Activated CD4-positive, alpha-beta memory T cell treated with anti-CD3 and anti-CD28 coated beads, Interleukin-2, amount 10 ng/mL, durations not matched to agents 7 days and 5 days (primary cell): ENCODE results near the gene KDF1. TPM values are rescaled to one million over a fixed set of nuclear protein-coding genes. Genes with fewer than 3 reads are reported as not detected.
"Not testable (repeated sequence)": the region's sequence is repeated elsewhere in the genome, so short reads cannot be mapped to it uniquely, and the experiment has no call there.

Experiments
- CTCF ChIA-PET: fragments of 350-600 bp; sonication (Branson Sonifier 250); formaldehyde crosslinking; loops from one replicate; lab custom pipeline; 2021; ENCODE audit warnings: antibody characterized with exemption, inconsistent platforms; lab: Charles Lee
- POLR2A ChIA-PET: fragments of 350-600 bp; sonication (Branson Sonifier 250); formaldehyde crosslinking; loops from one replicate; lab custom pipeline; 2021; ENCODE audit warnings: antibody characterized with exemption; lab: Charles Lee
- DNase-seq: peaks from one replicate; pipeline ENCODE4 v3.0.0-alpha.2; 2020
- H3K27ac Mint-ChIP-seq: one replicate; pipeline ENCODE4 v1.8.0; 2021; ENCODE audit warnings: mild to moderate bottlenecking, mixed read lengths
- H3K27me3 Mint-ChIP-seq: one replicate; pipeline ENCODE4 v1.8.0; 2021; ENCODE audit warnings: mixed read lengths
- H3K36me3 Mint-ChIP-seq: one replicate; pipeline ENCODE4 v1.8.0; 2021; ENCODE audit warnings: low read depth, mixed read lengths
- H3K4me1 Mint-ChIP-seq: one replicate; pipeline ENCODE4 v1.8.0; 2021; ENCODE audit warnings: mixed read lengths
- H3K4me3 Mint-ChIP-seq: one replicate; pipeline ENCODE4 v1.8.0; 2021; ENCODE audit warnings: mild to moderate bottlenecking, mixed read lengths
- H3K9me3 Mint-ChIP-seq: one replicate; pipeline ENCODE4 v1.8.0; 2021; ENCODE audit warnings: mixed read lengths
- total RNA-seq, 2 experiments: library from RNA; stranded (reverse); gene quantifications; one replicate each; pipeline ENCODE4 v1.2.3, GENCODE V29; 2021

Gene KDF1
- total RNA-seq, 2 experiments from 2014 or later: 0.13 TPM; not detected in 1

DNA sequence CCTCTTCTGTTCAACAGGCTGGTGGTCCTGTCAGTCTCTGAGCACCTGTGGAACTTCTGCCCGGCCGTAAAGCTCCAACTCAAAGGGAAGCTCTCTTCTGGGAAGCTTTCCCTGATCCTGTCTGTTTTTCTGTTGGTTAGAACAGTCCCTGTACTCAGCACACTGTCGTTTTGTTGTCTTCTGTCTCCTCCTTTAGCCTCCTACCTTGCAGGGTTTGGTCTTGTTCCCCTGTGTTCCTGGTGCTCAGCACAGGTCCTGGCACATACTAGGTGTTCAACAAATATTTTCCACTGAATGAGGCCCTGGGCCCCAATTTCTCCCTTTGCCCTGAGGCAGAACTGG is 328 bp upstream of the KDF1 start:
- H3K27ac Mint-ChIP-seq: no peak overlapping the region
- H3K36me3 Mint-ChIP-seq: no peaks in the 10 kb centered on the region
- H3K4me3 Mint-ChIP-seq: peak overlapping the region; percentile 55
- peaks cover 4% of the 10 kb centered on the region for H3K9me3 Mint-ChIP-seq
- H3K27me3 Mint-ChIP-seq: peaks cover 50% of the 10 kb centered on the region
- DNase-seq: no peak
- CTCF ChIA-PET: interaction anchor here (0.6 kb wide), 1 partner anchor 92 kb away, joined by 3 read pairs; no protein-coding TSS in a partner anchor
- peaks cover 8% of the 10 kb centered on the region for H3K4me1 Mint-ChIP-seq
- POLR2A ChIA-PET: interaction anchor here (1.0 kb wide), 1 partner anchor 13 kb away, joined by 3 read pairs; no protein-coding TSS in a partner anchor

DNA sequence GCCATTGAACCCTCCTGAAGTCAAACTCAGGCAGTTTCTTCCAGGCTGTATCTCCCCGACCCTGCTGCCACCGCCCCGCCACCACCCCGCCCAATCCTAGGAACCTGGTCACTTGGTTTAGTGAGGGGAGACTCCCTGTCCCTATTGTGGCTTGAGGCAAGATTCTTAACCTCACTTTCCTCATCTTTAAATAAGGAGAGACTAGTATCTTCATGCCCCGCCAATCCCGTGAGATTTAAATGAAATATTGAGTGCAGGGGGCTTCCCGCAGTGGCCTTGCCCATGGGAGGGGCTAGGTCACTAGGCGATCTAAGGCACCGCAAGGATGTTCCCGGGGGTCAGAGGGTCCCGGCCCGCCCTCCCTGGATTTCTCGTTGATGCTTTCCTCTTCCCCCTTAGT is 998 bp downstream of the KDF1 start:
- Mint-ChIP-seq H3K9me3 (peaks cover 4% of the 10 kb centered on the region), H3K4me1 (peaks cover 8% of the 10 kb centered on the region), H3K36me3 (no peaks in the 10 kb centered on the region), H3K4me3 (peak overlapping the region; percentile 4), H3K27ac (no peak overlapping the region), H3K27me3 (peaks cover 46% of the 10 kb centered on the region)
- DNase-seq: no peak
- ChIA-PET CTCF (no interaction called here), POLR2A (interaction anchor here (1.4 kb wide), 1 partner anchor 14 kb away, joined by 3 read pairs; no protein-coding TSS in a partner anchor)

DNA sequence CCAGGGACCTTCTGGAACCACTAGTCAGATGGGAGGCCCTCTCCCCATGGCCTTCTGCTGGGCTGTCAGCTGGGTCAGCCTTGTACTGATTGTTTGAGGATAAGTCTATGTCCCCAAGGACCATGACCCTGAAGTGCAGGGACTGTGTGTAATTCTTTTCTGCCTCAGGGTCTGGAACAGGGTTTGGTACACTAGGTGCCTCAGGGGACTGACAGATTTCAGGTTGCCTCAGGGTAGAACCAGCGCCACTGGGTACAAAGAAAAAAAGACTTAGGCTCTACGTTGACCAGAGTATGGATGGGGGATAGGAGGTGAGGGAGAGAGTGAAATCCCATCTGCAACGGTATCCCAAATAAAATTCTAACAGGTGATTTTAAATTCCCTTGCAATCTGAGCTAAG is 3.0 kb downstream of the KDF1 start:
- no peak overlapping the region for H3K4me3 Mint-ChIP-seq
- peaks cover 8% of the 10 kb centered on the region for H3K4me1 Mint-ChIP-seq
- no peaks in the 10 kb centered on the region for H3K36me3 Mint-ChIP-seq
- peaks cover 4% of the 10 kb centered on the region for H3K9me3 Mint-ChIP-seq
- peaks cover 40% of the 10 kb centered on the region for H3K27me3 Mint-ChIP-seq
- no peak overlapping the region for H3K27ac Mint-ChIP-seq
- no peak for DNase-seq
- ChIA-PET CTCF (no interaction called here), POLR2A (no interaction called here)

DNA sequence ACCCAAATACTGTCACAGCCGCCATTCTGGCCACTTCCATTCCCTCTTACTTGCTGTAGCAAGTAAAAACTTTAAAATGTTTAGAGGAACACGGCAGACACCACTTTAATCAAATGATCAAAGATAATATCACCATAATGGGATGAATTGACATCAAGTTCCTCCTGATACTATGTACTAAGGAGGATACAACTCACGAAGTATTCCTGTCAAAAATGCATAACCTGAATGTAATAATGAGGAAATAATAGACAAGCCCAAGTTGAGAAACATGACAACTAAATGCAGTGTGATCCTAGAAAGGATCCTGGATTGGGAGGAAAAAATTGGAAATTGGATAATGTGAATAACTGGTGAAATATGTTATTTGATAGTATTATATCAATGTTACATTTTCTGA is 3.9 kb downstream of the KDF1 start:
- H3K4me1 Mint-ChIP-seq: peaks cover 8% of the 10 kb centered on the region
- H3K36me3 Mint-ChIP-seq: no peaks in the 10 kb centered on the region
- no peak for DNase-seq
- no peak overlapping the region for H3K27ac Mint-ChIP-seq
- ChIA-PET POLR2A (no interaction called here), CTCF (no interaction called here)
- H3K4me3 Mint-ChIP-seq: no peak overlapping the region
- H3K9me3 Mint-ChIP-seq: peaks cover 4% of the 10 kb centered on the region
- peaks cover 30% of the 10 kb centered on the region for H3K27me3 Mint-ChIP-seq

DNA sequence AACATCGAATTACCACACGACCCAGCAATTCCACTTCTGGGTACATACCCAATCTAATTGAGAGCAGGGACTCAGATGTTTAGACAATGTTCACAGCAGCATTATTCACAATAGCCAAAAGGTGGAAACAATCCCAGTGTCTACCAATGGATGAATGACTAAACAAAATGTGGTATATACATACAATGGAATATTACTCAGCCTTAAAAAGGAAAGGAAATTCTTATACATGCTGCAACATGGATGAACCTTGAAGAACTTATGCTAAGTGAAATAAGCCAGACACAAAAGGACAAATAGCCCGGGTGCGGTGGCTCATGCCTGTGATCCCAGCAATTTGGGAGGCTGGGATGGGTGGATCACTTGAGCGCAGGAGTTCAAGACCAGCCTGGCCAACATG is 6.9 kb downstream of the KDF1 start:
- DNase-seq: no peak
- H3K36me3 Mint-ChIP-seq: no peaks in the 10 kb centered on the region
- no peak overlapping the region for H3K4me3 Mint-ChIP-seq
- CTCF ChIA-PET: no interaction called here
- POLR2A ChIA-PET: no interaction called here
- H3K27me3 Mint-ChIP-seq: peaks cover 7% of the 10 kb centered on the region
- no peak overlapping the region for H3K27ac Mint-ChIP-seq
- no peaks in the 10 kb centered on the region for H3K4me1 Mint-ChIP-seq
- H3K9me3 Mint-ChIP-seq: peaks cover 4% of the 10 kb centered on the region

DNA sequence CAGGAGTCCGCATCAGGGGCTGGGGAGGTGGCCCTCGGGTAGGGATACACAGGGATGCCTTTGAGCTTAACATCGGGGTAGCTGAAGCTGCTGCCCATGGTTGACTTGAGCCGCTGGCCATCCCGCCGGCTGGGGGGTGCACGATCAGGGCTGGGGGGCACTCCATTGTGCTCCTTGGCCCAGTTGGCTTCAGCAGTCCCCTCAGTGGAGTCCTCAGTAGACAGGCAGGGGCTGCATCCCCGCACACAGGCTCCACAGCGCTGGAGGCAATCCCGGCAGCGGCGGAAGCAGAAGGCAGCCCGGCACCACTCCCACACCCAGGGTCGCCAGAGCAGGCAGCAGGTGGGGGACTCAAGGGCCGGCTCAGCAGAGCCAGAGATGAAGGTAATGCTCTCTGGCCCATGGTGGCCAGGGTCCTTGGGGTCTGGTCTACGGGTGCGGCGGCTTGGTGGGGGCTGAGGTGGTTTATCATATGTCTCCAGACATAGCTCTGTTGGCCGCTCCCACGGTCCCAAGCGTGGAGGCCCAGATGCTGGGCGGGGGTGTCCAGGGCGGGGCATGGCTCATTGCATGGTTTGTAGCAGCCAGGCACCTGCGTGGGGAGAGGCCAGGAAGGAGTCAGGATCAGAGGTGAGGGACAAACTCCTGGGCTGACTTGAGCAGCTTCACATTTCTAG is 8.3 kb downstream of the KDF1 start:
- no peaks in the 10 kb centered on the region for H3K36me3 Mint-ChIP-seq
- no peak overlapping the region for H3K27ac Mint-ChIP-seq
- H3K9me3 Mint-ChIP-seq: peaks cover 4% of the 10 kb centered on the region
- CTCF ChIA-PET: no interaction called here
- H3K4me1 Mint-ChIP-seq: no peaks in the 10 kb centered on the region
- peaks cover 3% of the 10 kb centered on the region for H3K27me3 Mint-ChIP-seq
- POLR2A ChIA-PET: no interaction called here
- H3K4me3 Mint-ChIP-seq: no peak overlapping the region
- no peak for DNase-seq

DNA sequence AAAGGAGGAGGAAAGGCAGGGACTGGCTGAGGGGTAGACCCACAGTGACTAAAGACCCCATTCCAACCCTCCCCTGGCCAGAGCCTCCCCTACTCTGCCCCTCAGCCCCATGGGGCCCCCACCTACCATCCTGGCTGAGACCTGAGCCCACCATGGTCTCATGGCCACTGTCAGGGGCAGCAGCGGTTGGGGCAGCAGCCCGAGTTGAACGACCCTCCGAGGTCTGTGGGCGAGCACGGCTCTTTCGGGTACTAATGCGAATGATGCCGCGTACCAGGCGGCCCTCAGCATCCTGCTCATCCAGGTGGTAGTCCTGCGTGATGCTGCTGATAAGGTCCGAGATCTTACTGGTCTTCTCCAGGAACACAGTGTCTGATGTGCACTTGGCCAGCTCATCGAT is 9.1 kb downstream of the KDF1 start:
- Mint-ChIP-seq H3K27me3 (peaks cover 3% of the 10 kb centered on the region), H3K36me3 (peaks cover 3% of the 10 kb centered on the region), H3K4me1 (no peaks in the 10 kb centered on the region), H3K9me3 (peaks cover 2% of the 10 kb centered on the region), H3K4me3 (no peak overlapping the region), H3K27ac (no peak overlapping the region)
- ChIA-PET CTCF (no interaction called here), POLR2A (no interaction called here)
- DNase-seq: no peak

DNA sequence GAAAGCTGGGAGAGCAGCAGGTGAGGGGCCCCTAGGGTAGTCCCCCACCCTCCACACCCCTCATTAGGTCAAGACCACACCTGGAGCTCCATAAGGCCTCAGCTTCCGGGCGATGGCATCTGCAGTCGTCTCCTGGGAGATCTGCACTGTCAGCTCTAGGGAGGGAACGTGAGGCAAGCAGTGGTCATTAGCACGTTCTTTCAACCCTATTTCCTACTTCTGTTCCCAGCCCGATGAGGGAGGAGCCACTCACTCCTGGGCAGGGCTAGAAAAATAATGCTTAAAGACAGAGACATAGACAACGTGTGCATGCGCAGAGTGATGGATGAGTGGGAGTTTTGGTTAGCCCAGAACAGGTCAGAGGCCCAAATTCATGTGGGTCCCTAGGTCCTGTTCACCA is 9.7 kb downstream of the KDF1 start:
- no peaks in the 10 kb centered on the region for H3K27me3 Mint-ChIP-seq
- H3K27ac Mint-ChIP-seq: no peak overlapping the region
- H3K9me3 Mint-ChIP-seq: no peaks in the 10 kb centered on the region
- no peak for DNase-seq
- H3K4me3 Mint-ChIP-seq: no peak overlapping the region
- no peaks in the 10 kb centered on the region for H3K4me1 Mint-ChIP-seq
- ChIA-PET CTCF (no interaction called here), POLR2A (no interaction called here)
- H3K36me3 Mint-ChIP-seq: peaks cover 9% of the 10 kb centered on the region

DNA sequence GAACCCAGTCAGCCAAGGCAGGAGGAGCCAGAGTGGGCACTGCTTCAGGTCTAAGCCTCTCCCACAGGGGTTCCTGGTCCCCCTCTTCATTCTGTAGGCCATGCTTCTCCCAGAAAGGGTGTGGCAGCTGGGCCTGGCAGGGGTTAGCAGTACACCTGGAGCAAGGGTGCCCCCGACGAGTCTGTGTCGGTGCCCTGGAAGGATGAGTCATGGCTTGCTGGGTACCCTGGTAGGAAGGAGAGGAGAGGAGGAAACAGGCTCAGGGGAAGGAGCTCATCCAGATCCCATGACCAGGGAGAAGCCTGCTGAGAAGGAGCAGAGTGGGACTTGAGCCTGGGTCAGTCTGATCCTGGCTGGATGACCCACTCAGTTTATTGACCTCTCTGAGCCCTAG is 10.3 kb downstream of the KDF1 start:
- no peaks in the 10 kb centered on the region for H3K4me1 Mint-ChIP-seq
- no peaks in the 10 kb centered on the region for H3K9me3 Mint-ChIP-seq
- peaks cover 16% of the 10 kb centered on the region for H3K36me3 Mint-ChIP-seq
- H3K27me3 Mint-ChIP-seq: no peaks in the 10 kb centered on the region
- H3K27ac Mint-ChIP-seq: no peak overlapping the region
- no peak overlapping the region for H3K4me3 Mint-ChIP-seq
- ChIA-PET CTCF (no interaction called here), POLR2A (no interaction called here)
- no peak for DNase-seq

DNA sequence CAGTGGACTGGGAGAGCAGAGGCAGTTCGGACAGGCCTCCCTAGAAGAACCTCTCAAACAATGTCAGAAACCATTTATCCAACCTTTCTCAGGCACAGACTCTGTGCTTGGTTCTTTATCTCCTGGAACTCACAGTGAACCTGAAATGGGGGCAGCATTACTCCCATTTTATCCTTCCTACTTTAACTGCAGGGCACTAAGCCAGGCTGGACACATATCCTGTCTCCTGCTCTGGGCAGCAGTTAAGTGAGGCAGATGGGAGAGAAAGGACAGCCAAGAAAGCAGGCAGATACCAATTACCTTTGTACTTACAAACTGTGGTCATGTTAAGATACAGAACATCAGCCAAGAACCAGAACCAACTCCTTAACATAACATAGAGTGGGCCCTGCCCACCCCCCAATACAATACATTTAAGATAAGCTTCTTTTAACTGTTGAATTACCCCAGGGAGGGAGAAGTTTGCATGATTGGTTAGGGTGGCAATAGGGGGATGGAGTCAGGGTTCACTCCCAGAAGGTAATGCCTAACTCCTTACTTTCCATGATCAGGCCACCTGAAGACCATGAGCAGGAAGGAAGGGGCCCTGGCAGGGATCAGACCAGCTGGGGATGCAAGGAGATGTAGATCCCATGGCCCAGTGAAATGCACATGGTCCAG is 10.9 kb downstream of the KDF1 start:
- DNase-seq: no peak
- Mint-ChIP-seq H3K27me3 (no peaks in the 10 kb centered on the region), H3K27ac (no peak overlapping the region), H3K4me1 (no peaks in the 10 kb centered on the region), H3K36me3 (peaks cover 17% of the 10 kb centered on the region), H3K9me3 (no peaks in the 10 kb centered on the region), H3K4me3 (no peak overlapping the region)
- CTCF ChIA-PET: no interaction called here
- POLR2A ChIA-PET: no interaction called here

DNA sequence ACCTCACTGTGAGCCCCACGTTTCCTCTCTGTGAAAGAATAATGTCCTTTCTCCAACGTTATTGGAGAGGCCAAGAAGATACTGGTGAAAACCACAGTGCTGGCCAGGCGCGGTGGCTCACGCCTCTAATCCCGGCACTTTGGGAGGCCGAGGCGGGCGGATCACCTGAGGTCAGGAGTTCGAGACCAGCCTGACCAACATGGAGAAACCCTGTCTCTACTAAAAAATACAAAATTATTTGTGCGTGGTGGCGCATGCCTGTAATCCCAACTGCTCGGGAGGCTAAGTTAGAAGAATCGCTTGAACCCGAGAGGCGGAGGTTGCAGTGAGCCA is 11.6 kb downstream of the KDF1 start:
- CTCF ChIA-PET, DNase-seq, H3K4me3 Mint-ChIP-seq, H3K27ac Mint-ChIP-seq, H3K4me1 Mint-ChIP-seq, H3K9me3 Mint-ChIP-seq, H3K27me3 Mint-ChIP-seq, POLR2A ChIA-PET: not testable (repeated sequence)
- peaks cover 18% of the 10 kb centered on the region for H3K36me3 Mint-ChIP-seq

DNA sequence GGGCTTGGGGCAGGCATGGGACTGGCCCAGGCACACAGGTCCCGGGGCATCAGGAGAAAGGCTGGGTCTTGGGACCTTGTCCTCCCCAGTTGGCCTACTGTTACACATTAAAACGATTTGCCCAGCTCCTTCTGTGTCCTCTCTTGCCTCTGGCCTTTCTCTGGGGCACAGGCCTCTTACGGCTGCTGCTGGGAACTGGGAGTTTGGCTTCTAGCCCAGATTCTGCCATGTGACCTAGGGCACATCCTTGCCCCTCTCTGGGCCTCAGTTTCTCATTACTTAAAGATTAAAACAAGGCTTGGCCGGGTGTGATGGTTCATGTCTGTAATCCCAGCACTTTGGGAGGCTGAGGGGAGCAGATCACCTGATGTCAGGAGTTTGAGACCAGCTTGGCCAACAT is 14.0 kb downstream of the KDF1 start:
- peaks cover 34% of the 10 kb centered on the region for H3K36me3 Mint-ChIP-seq
- CTCF ChIA-PET: no interaction called here

DNA sequence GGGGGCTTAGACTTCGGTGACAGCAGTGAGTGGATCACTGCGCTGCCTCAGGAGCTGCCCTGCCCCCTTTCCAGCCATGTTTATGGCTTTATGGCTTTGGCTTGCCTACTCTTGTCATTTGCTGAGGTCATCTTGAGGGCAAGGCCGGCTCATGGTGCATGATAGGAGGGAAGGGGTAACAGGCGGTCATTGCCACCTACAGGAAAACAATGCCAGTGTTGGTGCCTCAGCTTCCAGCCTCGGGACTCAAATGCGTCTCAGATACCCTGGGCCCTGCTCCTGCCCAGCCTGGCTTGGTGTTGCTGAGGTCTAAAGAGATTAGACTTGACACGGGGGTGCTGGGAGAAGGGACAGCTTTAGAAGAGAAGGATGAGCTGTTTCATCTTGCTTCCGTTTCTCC is 14.5 kb downstream of the KDF1 start:
- DNase-seq: no peak
- Mint-ChIP-seq H3K27me3 (no peaks in the 10 kb centered on the region), H3K4me3 (no peak overlapping the region), H3K27ac (no peak overlapping the region), H3K9me3 (no peaks in the 10 kb centered on the region), H3K36me3 (peaks cover 35% of the 10 kb centered on the region), H3K4me1 (no peaks in the 10 kb centered on the region)
- CTCF ChIA-PET: no interaction called here
- POLR2A ChIA-PET: interaction anchor here (0.8 to 1.1 kb wide), 2 partner anchors 9 to 45 kb away, joined by 3 read pairs; partner anchors contain the start of gene GPATCH3

More for the DNA sequence above, 14.0 kb downstream of the KDF1 start:
- no peaks in the 10 kb centered on the region for H3K27me3 Mint-ChIP-seq
- H3K4me1 Mint-ChIP-seq: no peaks in the 10 kb centered on the region
- no peaks in the 10 kb centered on the region for H3K9me3 Mint-ChIP-seq
- H3K4me3 Mint-ChIP-seq: no peak overlapping the region
- no peak overlapping the region for H3K27ac Mint-ChIP-seq
- no peak for DNase-seq
- POLR2A ChIA-PET: interaction anchor here (0.8 to 1.1 kb wide), 2 partner anchors 10 to 46 kb away, joined by 3 read pairs; partner anchors contain the start of gene GPATCH3

DNA sequence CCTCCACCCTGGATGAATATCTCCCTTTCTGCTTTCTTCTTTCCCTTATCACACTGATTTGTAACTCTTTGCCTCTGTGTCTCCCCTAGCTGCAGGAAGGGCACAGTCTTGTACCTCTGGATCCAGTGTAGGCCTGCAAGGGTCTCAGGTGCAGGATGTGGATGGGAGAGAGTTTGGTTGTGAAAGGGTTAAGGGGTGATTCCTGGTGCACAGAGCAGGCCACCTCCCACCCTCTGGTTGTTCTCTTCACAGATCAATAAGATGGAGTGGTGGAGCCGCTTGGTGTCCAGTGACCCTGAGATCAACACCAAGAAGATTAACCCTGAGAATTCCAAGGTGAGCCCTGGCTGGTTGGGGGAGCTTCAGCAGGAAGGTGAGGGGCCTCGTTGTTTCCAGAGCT is 15.1 kb downstream of the KDF1 start:
- Mint-ChIP-seq H3K27me3 (no peaks in the 10 kb centered on the region), H3K9me3 (no peaks in the 10 kb centered on the region), H3K4me3 (no peak overlapping the region), H3K27ac (no peak overlapping the region), H3K36me3 (peaks cover 38% of the 10 kb centered on the region), H3K4me1 (peaks cover 1% of the 10 kb centered on the region)
- DNase-seq: no peak
- ChIA-PET POLR2A (interaction anchor here (1.1 to 1.2 kb wide), 2 partner anchors 8 to 14 kb away, joined by 3 read pairs; no protein-coding TSS in a partner anchor), CTCF (no interaction called here)
